Astrocyte of the spinal cord (primary cell): Measurements from ENCODE around the gene FTSJ3.
A peak's percentile ranks its signal among the peaks of the same experiment; 100 is the strongest.

Experiments used
- DNase-seq: peaks from one replicate; pipeline ENCODE4 v3.0.0; 2011; ENCODE audit warnings: low read depth, low spot score
- H3K4me3 ChIP-seq: 2 replicates; pipeline ENCODE4 v1.5.1; 2011; ENCODE audit warnings: low read depth, mild to moderate bottlenecking, low read length, moderate library complexity
- CTCF ChIP-seq: IDR thresholded peaks from 2 replicates; pipeline ENCODE4 v1.5.1; 2012; ENCODE audit warnings: low read depth, mild to moderate bottlenecking, low read length, inconsistent platforms
- in situ Hi-C: cut with HindIII; loops from 2 replicates; pipeline ENCODE4 v1.10.0; 2017; ENCODE audit warnings: low sequenced_read_pairs

The FTSJ3 gene

GRCh38 chr17:63841350-63842172 is 14.1 kb upstream of the FTSJ3 start:
- in situ Hi-C loops = no loop called here
- no peak for TF ChIP-seq CTCF
- peak; percentile 32 for DNase-seq
- peak overlapping the region; percentile 87 for H3K4me3 ChIP-seq

- in situ Hi-C loops = no loop called here
- no peak for TF ChIP-seq CTCF
- peak overlapping the region; percentile 87 for H3K4me3 ChIP-seq
- DNase-seq = no peak
Observed at GRCh38 chr17:63840591-63841349, 13.3 kb upstream of the FTSJ3 start.

- in situ Hi-C loops = no loop called here
- no peak for TF ChIP-seq CTCF
- DNase-seq = peak; percentile 55
- H3K4me3 ChIP-seq = no peak overlapping the region
Observed at GRCh38 chr17:63838631-63839171, 11.2 kb upstream of the FTSJ3 start.

GRCh38 chr17:63837962-63838600 is 10.6 kb upstream of the FTSJ3 start:
- no peak overlapping the region for H3K4me3 ChIP-seq
- TF ChIP-seq CTCF = no peak
- in situ Hi-C loops = no loop called here
- DNase-seq = no peak

- no peak for DNase-seq
- no peak for TF ChIP-seq CTCF
- in situ Hi-C loops = no loop called here
- H3K4me3 ChIP-seq = no peak overlapping the region
Observed at GRCh38 chr17:63837480-63837879, 10.0 kb upstream of the FTSJ3 start.

GRCh38 chr17:63836811-63837210 is 9.3 kb upstream of the FTSJ3 start:
- no peak for DNase-seq
- no peak for TF ChIP-seq CTCF
- no peak overlapping the region for H3K4me3 ChIP-seq
- in situ Hi-C loops = no loop called here
